GM19438 (cell line): ENCODE data around the gene PTPRN2.

Experiments used
- ATAC-seq: cut with Tn5 transposase; IDR thresholded peaks from one replicate; pipeline ENCODE4 v1.9.1; 2021; ENCODE audit warnings: low read depth; ENCODE audit not compliant: unreplicated experiment

Gene PTPRN2

GRCh38 chr7:157685430-157686284, 902.0 kb downstream of the PTPRN2 start:
- ATAC-seq, result no peak

- no peak for ATAC-seq
Measured at GRCh38 chr7:157684909-157685429, 902.7 kb downstream of the PTPRN2 start.

- ATAC-seq, result no peak
Measured at GRCh38 chr7:157684157-157684908, 903.3 kb downstream of the PTPRN2 start.

- ATAC-seq, result no peak
Measured at GRCh38 chr7:157683747-157684156, 903.9 kb downstream of the PTPRN2 start.

- ATAC-seq, result no peak
Measured at GRCh38 chr7:157682946-157683746, 904.5 kb downstream of the PTPRN2 start.

GRCh38 chr7:157682064-157682945, 905.3 kb downstream of the PTPRN2 start:
- no peak for ATAC-seq

- no peak for ATAC-seq
Measured at GRCh38 chr7:157679607-157680006, 908.0 kb downstream of the PTPRN2 start.

- ATAC-seq, result no peak
Measured at GRCh38 chr7:157678501-157678900, 909.1 kb downstream of the PTPRN2 start.

- no peak for ATAC-seq
Measured at GRCh38 chr7:157676456-157677255, 911.0 kb downstream of the PTPRN2 start.

- ATAC-seq, result no peak
Measured at GRCh38 chr7:157676001-157676400, 911.6 kb downstream of the PTPRN2 start.

- ATAC-seq, result no peak
Measured at GRCh38 chr7:157675427-157675927, 912.1 kb downstream of the PTPRN2 start.

- ATAC-seq, result no peak
Measured at GRCh38 chr7:157674715-157675426, 912.8 kb downstream of the PTPRN2 start.

- ATAC-seq, result no peak
Measured at GRCh38 chr7:157674027-157674714, 913.5 kb downstream of the PTPRN2 start.

- ATAC-seq, result no peak
Measured at GRCh38 chr7:157673573-157673972, 914.0 kb downstream of the PTPRN2 start.

GRCh38 chr7:157671358-157672255, 916.0 kb downstream of the PTPRN2 start:
- ATAC-seq, result no peak

- no peak for ATAC-seq
Measured at GRCh38 chr7:157670490-157671357, 916.9 kb downstream of the PTPRN2 start.
